Psoas muscle (tissue), 8 donors: ENCODE measurements around the gene MIAT. TPM values are rescaled to one million over a fixed set of nuclear protein-coding genes. Genes with fewer than 3 reads are reported as not detected.

Experiments used
- ATAC-seq, 4 donors: fragments of 200-7000 bp; cut with Tn5 transposase; one replicate each; pipeline ENCODE4 v1.9.1; 2020; ENCODE audit warnings: moderate library complexity in 3 of 4, mild to moderate bottlenecking in 2 of 4
- DNase-seq, 2 donors: peaks; one replicate each; pipeline ENCODE4 v3.0.0-alpha.2; 2020
- H3K27ac ChIP-seq: fragments of 200-600 bp; one replicate; pipeline ENCODE4 v1.8.0; 2022
- H3K27me3 ChIP-seq, 3 donors: fragments of 200-600 bp in 1 of 3; one replicate each; pipeline versions ENCODE4 v1.6.1 to v1.8.0; 2013 to 2022; ENCODE audit warnings: low read length in 2 of 3, mild to moderate bottlenecking in 2 of 3, moderate library complexity in 1 of 3; ENCODE audit not compliant: insufficient read depth in 3 of 3
- H3K36me3 ChIP-seq, 2 donors: fragments of 200-600 bp in 1 of 2; one replicate each; pipeline versions ENCODE4 v1.6.1 to v1.8.0; 2013 to 2022; ENCODE audit warnings: low read depth in 1 of 2, mild to moderate bottlenecking in 1 of 2, moderate library complexity in 1 of 2; ENCODE audit not compliant: insufficient read depth in 1 of 2
- H3K4me1 ChIP-seq: fragments of 200-600 bp; one replicate; pipeline ENCODE4 v1.8.0; 2022
- H3K4me3 ChIP-seq: fragments of 200-600 bp; one replicate; pipeline ENCODE4 v1.8.0; 2022; ENCODE audit warnings: mild to moderate bottlenecking
- H3K9me3 ChIP-seq: fragments of 200-600 bp; one replicate; pipeline ENCODE4 v1.8.0; 2022
- WGBS, 3 donors: extraction: QIAGEN DNeasy Blood & Tissue Kit; methylation state at CpG; one replicate each; pipeline versions ENCODE4 v1.1.6 to v1.1.7; 2013; 5-methylcytosine and 5-hydroxymethylcytosine counted together
- intact Hi-C, 2 donors: fragments of 100-400 bp; cut with DNase I; formaldehyde crosslinking; loops; one replicate each; pipeline versions ENCODE4 v1.11.0 to v1.14.2; 2022
- polyA plus RNA-seq, 3 donors: library from polyadenylated mRNA; stranded (reverse); fragments of 200-250 nt; gene quantifications; one replicate each; pipeline ENCODE4 v1.2.3, GENCODE V29; 2013
- total RNA-seq, 4 donors: library from RNA; stranded (reverse); fragmentation: NEBNext Ultra II Directional in 2 of 4; extraction: Animal tissue kit (Norgen Biotek cat#: 25700) in 2 of 4; gene quantifications; one replicate each; pipeline versions ENCODE4 v1.2.1 to v1.2.4, GENCODE V29; 2021 to 2023
- TF ChIP-seq, protein P1 (sequence below): fragments of 200-600 bp; IDR thresholded peaks from one replicate; pipeline ENCODE4 v1.8.0; 2022; ENCODE audit warnings: antibody characterized with exemption
- donor health status: healthy with polysubstance abuse.
- donor health status: DM: no; HTN: no; CAD: no; lungs with moderate emphysema.
- donor health status: Bipolar disorder and iron deficiency.
- donor health status: healthy.
- donor health status: DM: yes; HTN: yes; CAD: no.
- donor health status: DM: no; HTN: no; CAD: no.
- donor health status: DM: no; HTN: no; CAD: no.
- donor health status: DM: yes; HTN: yes; CAD: no.

MIAT gene
- total and polyA plus RNA-seq, 7 donors, result 0.04 to 0.59 (median 0.30) TPM

DNA sequence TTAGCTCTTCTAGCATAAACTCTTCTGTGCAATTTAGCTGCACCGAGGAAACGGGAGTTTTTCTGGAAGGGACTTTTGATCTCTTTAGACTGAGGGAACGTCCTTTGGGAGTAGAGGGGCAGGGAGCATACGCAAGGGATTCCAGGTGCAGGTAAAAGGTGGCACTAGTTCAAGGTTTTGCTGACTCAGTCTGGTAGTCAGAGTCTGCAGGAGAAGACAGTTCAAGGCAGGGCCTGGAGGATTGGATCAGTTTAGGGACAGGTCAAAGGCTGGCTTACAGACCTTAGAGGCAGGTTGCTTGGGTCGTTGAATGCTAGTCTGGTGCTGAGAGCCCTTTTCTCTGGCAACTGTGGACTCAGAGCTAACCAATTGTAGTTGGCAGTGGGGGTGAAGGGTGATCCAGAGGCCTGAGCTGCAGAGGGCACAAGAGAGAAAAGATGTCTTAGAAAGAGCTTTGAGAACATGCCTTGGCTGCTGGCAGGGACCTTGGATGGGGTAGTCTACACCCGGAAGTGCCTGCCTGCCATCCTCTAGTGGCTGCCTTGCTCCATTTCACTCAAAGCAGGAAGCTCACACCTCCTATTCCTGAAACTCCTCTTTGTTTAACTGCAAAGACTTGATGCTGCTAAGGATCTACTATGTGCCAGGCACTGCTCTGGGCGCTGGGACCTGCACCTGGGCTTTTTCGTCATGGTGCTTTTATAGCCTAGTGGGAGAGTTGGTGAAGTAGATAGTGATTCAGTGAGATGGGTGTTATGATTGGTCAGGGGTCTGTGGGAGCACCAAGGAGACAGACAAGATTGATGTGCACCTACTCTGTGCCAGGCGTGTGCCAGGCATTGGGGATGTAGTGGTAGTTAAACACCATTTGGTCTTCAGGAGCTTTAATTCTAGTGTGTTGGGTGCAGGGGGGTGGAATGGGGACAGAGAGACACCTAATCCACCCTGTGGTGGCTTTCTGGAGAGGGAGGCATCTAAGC lies 17.1 kb downstream of the MIAT start:
- no peak for ATAC-seq
- WGBS, 3 donors, result 81 to 85% (median 82%) methylated on average over 9 of the region's 9 CpGs
- no peak overlapping the region for H3K27ac ChIP-seq
- H3K9me3 ChIP-seq, result no peaks in the 10 kb centered on the region
- peak overlapping the region; percentile 95 for H3K4me3 ChIP-seq
- DNase-seq, result no peak
- TF ChIP-seq, protein P1, sequence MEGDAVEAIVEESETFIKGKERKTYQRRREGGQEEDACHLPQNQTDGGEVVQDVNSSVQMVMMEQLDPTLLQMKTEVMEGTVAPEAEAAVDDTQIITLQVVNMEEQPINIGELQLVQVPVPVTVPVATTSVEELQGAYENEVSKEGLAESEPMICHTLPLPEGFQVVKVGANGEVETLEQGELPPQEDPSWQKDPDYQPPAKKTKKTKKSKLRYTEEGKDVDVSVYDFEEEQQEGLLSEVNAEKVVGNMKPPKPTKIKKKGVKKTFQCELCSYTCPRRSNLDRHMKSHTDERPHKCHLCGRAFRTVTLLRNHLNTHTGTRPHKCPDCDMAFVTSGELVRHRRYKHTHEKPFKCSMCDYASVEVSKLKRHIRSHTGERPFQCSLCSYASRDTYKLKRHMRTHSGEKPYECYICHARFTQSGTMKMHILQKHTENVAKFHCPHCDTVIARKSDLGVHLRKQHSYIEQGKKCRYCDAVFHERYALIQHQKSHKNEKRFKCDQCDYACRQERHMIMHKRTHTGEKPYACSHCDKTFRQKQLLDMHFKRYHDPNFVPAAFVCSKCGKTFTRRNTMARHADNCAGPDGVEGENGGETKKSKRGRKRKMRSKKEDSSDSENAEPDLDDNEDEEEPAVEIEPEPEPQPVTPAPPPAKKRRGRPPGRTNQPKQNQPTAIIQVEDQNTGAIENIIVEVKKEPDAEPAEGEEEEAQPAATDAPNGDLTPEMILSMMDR, result no peak
- peaks cover 22% of the 10 kb centered on the region for H3K4me1 ChIP-seq
- intact Hi-C loops, result loop anchor here in 1 of 2 donors (5.0 to 10.0 kb wide), 2 partner anchors 1130 to 1338 kb away; partner anchors contain the start of gene MN1
- H3K27me3 ChIP-seq, result no peaks in the 10 kb centered on the region
- H3K36me3 ChIP-seq, result no peaks in the 10 kb centered on the region

DNA sequence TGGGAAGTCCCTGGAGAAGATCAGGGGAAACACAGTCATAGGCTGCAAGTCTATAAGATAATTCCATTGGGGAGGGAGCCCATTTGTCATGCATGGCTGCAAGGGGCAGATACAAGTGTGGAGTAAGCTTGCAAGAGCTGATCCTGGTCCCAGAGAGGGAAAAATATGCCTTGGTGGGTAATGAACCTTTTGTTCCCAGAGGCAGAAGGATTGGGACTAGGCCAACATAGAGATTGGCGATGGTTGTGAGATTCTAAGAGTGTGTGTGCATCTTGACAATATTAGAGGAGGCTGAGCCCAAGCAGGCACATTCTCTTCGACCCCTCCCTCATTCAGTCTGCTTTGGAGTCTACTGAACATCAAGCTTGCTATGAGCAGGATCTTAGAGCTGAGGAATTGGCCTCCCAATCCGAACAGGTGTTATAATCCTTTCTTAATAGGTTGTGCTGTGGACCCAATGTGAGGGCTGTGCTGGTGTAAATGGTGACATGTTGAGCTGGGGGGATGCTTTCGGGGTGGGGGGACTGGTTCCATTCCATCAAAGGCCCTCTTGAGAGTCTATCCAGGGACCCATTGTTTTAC lies 18.4 kb downstream of the MIAT start:
- Histone ChIP-seq H3K9me3 (no peaks in the 10 kb centered on the region), H3K4me1 (peaks cover 22% of the 10 kb centered on the region), H3K27ac (no peak overlapping the region), H3K36me3 (peaks cover 0 to 6% of the 10 kb centered on the region in 2 donors), H3K4me3 (no peak overlapping the region), H3K27me3 (no peaks in the 10 kb centered on the region)
- ATAC-seq (no peak), DNase-seq (no peak)
- 85 to 89% (median 86%) methylated on average over 4 of the region's 4 CpGs for WGBS, 3 donors
- TF ChIP-seq, protein P1, result no peak
- intact Hi-C loops, result loop anchor here in 1 of 2 donors (5.0 to 10.0 kb wide), 2 partner anchors 1129 to 1337 kb away; partner anchors contain the start of gene MN1

DNA sequence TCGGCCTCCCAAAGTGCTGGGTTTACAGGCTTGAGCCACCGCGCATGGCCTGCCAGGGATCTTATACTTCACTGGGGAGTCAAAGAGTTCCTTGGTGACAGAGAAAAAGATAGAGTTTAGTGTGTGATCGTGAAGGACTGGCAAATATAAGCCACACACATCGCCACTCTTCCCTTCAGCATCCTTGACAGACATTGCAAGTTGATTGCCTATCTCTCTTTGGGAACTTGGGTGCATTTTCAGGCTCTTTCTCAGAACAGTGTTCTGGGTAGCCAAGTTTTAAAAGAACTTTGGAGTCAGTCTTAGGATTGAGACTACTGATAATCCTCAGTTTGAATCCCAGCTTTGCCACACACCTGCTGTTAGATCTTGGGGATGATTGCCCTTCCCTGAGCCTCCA lies 19.8 kb downstream of the MIAT start:
- intact Hi-C loops, result loop anchor here in 1 of 2 donors (5.0 to 10.0 kb wide), 2 partner anchors 1128 to 1335 kb away; partner anchors contain the start of gene MN1
- TF ChIP-seq, protein P1, result no peak
- ATAC-seq (no peak), DNase-seq (no peak)
- 83 to 90% (median 85%) methylated on average over 5 of the region's 5 CpGs for WGBS, 3 donors
- peaks cover 0 to 16% of the 10 kb centered on the region in 2 donors for H3K36me3 ChIP-seq
- peaks cover 18% of the 10 kb centered on the region for H3K4me1 ChIP-seq
- H3K4me3 ChIP-seq, result no peak overlapping the region
- H3K27me3 ChIP-seq, result no peaks in the 10 kb centered on the region
- no peak overlapping the region for H3K27ac ChIP-seq
- no peaks in the 10 kb centered on the region for H3K9me3 ChIP-seq

DNA sequence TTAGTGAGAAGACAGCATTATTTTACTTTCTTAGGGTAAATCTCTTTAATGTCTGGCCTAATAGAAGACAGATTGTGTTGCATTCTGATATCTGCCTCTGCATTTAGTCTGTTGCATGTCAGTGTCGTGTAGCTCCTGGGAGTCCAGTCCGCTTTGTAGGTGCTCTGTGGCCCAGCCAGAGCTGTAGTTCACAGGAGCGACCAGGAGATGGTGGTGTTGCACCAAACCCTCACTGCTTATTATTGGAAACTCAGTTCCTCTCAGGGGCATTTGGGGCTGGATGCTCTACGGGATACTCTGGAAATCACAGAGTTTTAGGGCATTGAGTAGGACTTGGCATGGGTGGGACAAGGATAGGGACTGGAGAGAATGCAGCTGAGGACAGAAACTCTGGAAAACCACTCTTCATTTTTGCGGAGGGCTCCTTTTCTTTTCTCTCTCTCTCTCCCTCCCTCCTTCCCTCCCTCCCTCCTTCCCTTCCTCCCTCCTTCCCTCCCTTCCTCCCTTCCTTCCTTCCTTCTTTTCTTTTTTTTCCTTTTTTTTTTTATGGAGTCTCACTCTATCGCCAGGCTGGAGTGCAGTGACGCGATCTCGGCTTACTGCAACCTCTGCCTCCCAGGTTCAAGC lies 21.7 kb downstream of the MIAT start:
- Histone ChIP-seq H3K27me3 (no peaks in the 10 kb centered on the region), H3K9me3 (no peaks in the 10 kb centered on the region), H3K4me3 (no peak overlapping the region), H3K27ac (no peak overlapping the region), H3K36me3 (peaks cover 0 to 24% of the 10 kb centered on the region in 2 donors), H3K4me1 (peaks cover 12% of the 10 kb centered on the region)
- peak; percentile 81 to 92 (median 88) for ATAC-seq
- TF ChIP-seq, protein P1, result peak; percentile 94
- intact Hi-C loops, result loop anchor here in 1 of 2 donors (5.0 to 10.0 kb wide), 2 partner anchors 1126 to 1333 kb away; partner anchors contain the start of gene MN1
- peak; percentile 64 to 80 for DNase-seq
- WGBS, 3 donors, result 47 to 50% (median 49%) methylated on average over 9 of the region's 9 CpGs
